Medulla oblongata (tissue), 1 donor: ENCODE results near the gene GLI3.

Experiments
- DNase-seq: peaks from one replicate; pipeline ENCODE4 v3.0.0-alpha.2; 2015; ENCODE audit errors: extremely low spot score

GLI3 gene

GRCh38 chr7:42002654-42003053 is 234.4 kb downstream of the GLI3 start:
- DNase-seq: no peak

GRCh38 chr7:41999736-42000283 is 237.2 kb downstream of the GLI3 start:
- DNase-seq: no peak

DNA sequence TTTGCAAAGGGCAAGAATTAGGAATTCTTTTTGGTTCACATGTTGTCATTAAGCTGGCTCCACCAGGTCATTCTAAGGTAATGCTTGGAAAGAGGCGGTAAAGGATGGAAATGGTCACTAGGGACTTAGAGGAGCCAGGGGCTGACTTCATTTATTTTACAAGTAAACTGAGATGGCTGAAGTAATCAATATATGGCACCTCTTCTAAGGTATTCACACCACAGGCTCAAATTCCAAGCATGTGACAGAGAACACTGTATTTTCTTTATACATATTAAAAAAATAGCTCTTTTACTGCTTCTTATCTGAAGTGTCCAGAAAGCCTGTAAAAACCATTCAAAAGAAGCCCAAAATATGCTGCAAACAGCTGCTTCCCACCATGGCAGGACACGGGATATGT is 239.0 kb downstream of the GLI3 start:
- no peak for DNase-seq

DNA sequence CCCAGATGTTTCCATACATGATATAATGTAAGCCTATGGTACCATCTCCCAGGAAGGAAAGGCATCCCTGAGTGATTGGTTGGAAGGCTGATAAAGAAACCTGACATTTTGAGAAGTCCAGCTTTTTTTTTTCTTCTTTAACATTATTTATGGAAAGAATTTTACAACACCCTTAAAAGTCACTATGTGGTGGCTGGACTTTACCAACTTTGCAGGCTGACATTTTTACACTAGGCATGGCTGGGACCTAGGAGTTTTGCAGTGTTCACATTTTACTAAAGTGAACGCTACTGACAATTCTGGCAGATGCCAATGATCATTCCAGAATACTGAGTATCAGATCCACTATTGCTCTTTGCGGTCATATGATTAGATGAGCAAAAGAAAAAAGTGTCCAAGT is 239.9 kb downstream of the GLI3 start:
- no peak for DNase-seq

DNA sequence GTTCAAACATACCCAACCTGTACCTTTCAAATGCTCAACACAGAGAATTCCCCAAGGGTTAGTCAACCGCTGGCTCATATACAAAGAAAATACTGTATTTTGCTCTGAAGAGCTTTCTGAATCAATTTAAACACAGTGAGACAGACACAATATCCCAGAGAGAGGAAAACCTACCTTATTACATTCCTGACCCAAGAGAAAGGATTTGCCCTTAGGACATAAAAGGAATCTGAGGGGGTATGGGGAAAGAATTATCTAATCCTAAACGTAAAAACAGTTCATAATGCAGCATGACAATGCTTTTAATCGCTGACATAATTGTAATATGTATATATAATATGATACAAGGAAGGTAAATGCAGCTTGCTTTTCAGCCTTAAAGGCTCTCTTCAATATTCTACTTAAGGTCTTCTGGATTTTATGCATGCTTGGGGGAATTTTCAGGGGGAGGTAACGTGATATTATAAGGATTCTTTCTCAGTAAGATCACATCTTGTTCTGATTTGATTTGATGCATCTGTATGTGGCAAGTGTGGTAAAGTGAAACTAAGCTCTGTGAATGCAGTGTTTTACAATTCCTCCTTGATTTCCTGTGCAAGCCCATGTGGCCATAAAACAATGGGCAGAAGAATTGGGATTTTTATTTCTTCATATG is 240.5 kb downstream of the GLI3 start:
- no peak for DNase-seq

GRCh38 chr7:41995632-41996271 is 241.3 kb downstream of the GLI3 start:
- no peak for DNase-seq

DNA sequence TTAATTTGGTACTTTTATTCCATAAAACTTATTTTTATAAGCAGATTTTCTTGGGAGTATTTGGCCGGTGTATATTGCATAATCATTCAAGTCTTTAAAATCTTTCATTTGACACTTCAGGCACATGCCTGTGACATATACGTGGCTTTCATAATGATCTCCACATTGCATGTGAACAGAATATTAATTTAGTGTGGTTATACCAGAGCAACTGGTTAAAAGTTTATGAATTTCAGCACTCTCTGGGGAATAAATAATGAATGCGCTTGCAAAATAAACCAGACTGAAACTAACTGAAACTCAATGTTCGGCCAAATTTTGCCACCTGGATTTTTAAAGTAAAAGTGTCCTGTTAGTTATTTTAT is 242.3 kb downstream of the GLI3 start:
- DNase-seq: no peak

DNA sequence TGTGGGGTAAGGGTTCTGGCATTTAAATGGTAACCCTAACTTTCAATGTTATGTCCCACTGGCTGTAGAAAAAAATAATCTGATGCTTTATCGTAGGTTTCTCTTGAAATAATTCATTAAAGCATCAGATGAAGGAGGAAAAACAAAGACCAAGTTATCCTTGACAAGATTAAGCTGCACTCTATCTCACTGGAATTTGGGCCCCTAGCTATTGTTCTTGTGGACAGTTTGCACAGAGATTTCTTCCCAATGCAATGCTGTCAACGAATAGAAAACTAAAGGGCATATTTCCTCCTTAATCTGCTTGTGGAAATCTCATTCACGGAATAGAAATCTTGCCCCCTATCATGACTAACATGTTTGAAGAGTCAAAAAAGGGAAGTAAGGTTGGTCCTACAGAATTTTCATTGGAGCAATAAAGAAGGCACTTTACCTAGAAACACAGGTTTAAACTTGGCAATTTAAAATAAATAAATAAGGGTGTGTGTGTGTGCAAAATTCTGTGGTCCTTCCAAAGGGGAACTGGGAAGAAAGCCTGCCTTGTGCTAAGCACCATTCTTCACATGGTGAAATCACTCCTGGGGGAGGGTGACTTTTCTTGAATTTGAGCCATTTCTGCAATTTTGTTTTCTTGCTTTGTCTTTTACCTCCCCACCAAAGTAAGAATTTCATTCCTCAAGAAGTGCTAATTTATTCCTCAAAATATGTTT is 242.8 kb downstream of the GLI3 start:
- DNase-seq: no peak

GRCh38 chr7:41992881-41993867 is 243.8 kb downstream of the GLI3 start:
- DNase-seq: no peak

DNA sequence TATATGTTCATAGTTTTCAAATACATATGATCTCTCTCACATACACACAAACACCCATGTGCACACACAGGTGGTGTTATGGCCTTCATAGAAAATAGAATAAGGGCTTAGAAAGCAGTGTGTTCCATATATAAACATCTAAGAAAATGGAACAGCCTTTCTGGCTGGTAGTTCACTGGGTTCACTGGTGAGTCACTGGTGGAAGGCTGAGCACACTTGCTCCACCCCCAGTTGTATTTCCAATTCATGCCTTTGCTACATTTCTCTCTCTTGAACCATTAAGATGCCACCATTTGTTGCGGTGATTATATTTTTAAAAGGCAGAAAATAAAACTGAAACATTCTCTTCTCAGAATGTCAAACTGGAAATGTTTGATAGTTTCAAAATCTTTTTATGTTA is 252.1 kb downstream of the GLI3 start:
- DNase-seq: no peak

DNA sequence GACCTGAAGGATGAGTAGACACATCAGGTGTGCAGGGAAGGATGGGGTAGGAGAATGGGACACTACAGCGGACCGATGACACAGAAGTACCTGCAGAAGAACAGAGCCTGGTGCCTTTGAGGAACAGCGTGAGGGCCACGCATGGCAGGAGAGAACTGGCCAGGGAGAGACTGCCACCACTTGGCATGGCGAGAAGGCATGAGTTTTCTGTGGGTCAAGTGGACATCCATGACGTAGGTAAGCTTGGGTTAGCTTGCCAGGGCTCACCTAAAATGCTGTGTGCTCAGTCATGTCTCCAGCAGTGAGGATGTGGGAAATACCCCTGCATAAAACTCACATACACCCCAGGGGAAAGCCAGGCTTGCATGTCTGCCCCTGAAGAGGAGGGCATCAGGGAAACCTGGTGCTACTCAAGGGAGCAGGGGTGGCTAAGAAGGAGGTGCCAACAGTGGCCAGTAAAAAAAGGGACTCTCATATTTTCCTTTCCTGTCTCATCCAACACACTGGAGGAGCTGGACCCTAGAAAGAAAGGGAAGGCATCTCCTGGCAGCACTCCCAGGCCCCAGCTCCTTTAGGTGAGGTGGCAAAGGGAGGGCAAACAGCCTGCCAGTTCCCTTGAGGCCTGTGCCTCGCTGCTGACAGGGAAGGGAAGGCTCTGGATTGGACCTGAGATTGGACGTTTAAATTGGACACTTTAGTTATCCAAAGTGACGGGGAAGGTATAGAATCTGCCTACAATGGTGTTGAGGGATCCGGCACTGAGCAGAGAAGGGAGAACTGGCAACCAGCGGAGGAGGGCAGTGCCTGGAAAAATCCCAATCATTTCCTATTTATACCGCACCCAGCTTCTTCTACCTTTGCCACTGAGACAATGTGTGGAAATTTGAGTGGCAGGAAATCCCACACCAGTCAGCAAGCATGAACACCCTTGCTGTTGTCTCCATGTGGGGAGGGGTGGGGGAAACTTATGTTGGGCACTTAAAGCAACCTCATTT is 255.7 kb downstream of the GLI3 start:
- DNase-seq: no peak

DNA sequence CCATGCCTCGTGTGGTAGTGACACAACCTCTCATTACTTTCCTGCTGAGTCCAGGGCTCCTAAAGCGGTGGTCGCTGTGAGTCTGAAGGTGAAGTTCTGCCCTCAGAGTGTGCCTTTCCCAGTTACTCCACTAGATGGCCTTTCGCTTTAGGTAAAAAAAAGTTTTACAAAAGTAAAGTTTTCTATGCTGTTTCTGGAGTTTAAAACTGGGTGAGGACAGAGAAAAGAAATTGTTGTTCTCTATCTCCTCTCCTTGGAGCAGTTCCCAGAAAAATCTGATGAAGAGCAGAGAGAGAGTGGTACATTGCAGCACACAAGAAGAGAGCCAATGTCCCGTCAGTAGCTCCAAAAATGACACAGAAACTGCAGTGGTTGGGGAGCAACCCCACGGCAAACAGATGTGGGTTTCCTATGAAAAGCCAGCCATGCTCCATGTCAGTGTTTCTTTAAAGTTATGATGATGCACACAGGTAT is 257.1 kb downstream of the GLI3 start:
- DNase-seq: peak; percentile 27

DNA sequence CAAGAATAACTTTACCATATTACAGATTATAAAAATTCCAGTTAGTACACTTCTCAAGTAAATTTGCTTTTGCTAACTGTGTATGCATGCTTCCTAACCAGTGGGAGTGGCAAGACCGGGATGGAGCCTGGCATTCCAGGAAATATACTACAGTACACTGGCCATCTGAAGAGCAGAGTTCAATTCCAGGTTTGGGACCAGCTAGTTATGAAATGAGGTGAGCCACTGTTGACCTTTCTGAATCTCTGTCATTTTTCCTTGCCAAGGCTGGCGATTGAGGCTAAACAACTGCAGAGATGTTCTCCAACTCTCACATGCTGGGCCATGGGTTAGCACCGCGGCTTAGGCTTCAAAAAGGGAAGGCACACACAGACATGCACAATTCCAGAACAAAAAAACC is 258.2 kb downstream of the GLI3 start:
- DNase-seq: no peak

- no peak for DNase-seq
These were observed 259.3 kb downstream of the GLI3 start for GRCh38 chr7:41977661-41978060.

- peak; percentile 80 for DNase-seq
These were observed 259.8 kb downstream of the GLI3 start for GRCh38 chr7:41977151-41977651.

GRCh38 chr7:41976411-41976810 is 260.6 kb downstream of the GLI3 start:
- no peak for DNase-seq

- DNase-seq: no peak
These were observed 261.2 kb downstream of the GLI3 start for GRCh38 chr7:41975849-41976248.

- DNase-seq: no peak
These were observed 262.0 kb downstream of the GLI3 start for GRCh38 chr7:41974870-41975557.

- no peak for DNase-seq
These were observed 263.7 kb downstream of the GLI3 start for GRCh38 chr7:41973202-41973730.
